Measurements from ENCODE around the gene DMAP1.

The DMAP1 gene

GRCh38 chr1:44213222-44214112 is at the start of gene DMAP1:
Gene DMAP1, plus strand, starts transcription at chr1:44213471. Its CDS starts 283 bp downstream, at chr1:44213754.
- TF ChIP-seq EGR1 (IDR thresholded peaks at IDR 0.05), result peak; percentile 44
- peak; percentile 81 for TF ChIP-seq ZBTB7A (IDR thresholded peaks at IDR 0.05; ENCODE audit: low read depth)
- peak; percentile 74; the same call in 1 of the 2 replicates for TF ChIP-seq TAF1 (IDR thresholded peaks at IDR 0.05; ENCODE audit: low read depth)
- peak; percentile 34; the same call in 1 of the 2 replicates for TF ChIP-seq RAD21 (IDR thresholded peaks at IDR 0.05; ENCODE audit: low read depth)
- TF ChIP-seq NFIC (IDR thresholded peaks at IDR 0.05), result 0 out of 2 replicates have a peak, but pooled peaks have one; percentile 13
- no peak; the same call in 1 of the 2 replicates for TF ChIP-seq EP300 (IDR thresholded peaks at IDR 0.05; ENCODE audit: borderline replicate concordance)
- TF ChIP-seq TEAD4 (IDR thresholded peaks at IDR 0.05), result peak; percentile 68
- TF ChIP-seq CREB1 (IDR thresholded peaks at IDR 0.05; ENCODE audit: low read depth), result no peak
- TF ChIP-seq USF1 (IDR thresholded peaks at IDR 0.05), result peak; percentile 81
- peak; percentile 41; the same call in 1 of the 2 replicates for TF ChIP-seq FOXM1 (IDR thresholded peaks at IDR 0.05; ENCODE audit: borderline replicate concordance, low read depth)
- TF ChIP-seq CEBPB (IDR thresholded peaks at IDR 0.05), result peak; percentile 31; the same call in 1 of the 2 replicates
- TF ChIP-seq TCF12 (IDR thresholded peaks at IDR 0.05; ENCODE audit: low read depth), result peak; percentile 83
- TF ChIP-seq MAX (IDR thresholded peaks at IDR 0.05), result peak; percentile 87
- peak; percentile 82 for TF ChIP-seq YY1 (IDR thresholded peaks at IDR 0.05; ENCODE audit: low read depth)
- TF ChIP-seq REST (IDR thresholded peaks at IDR 0.05; ENCODE audit: low read depth), result no peak

GRCh38 chr1:44168520-44169098 is 44.7 kb upstream of the DMAP1 start:
- TF ChIP-seq RAD21 (IDR thresholded peaks at IDR 0.05; ENCODE audit: low read depth) (0 out of 2 replicates have a peak, but pooled peaks have one; percentile 1), ZBTB7A (IDR thresholded peaks at IDR 0.05; ENCODE audit: low read depth) (no peak), TAF1 (IDR thresholded peaks at IDR 0.05; ENCODE audit: low read depth) (no peak), CREB1 (IDR thresholded peaks at IDR 0.05; ENCODE audit: low read depth) (no peak), EGR1 (IDR thresholded peaks at IDR 0.05) (no peak), EP300 (IDR thresholded peaks at IDR 0.05; ENCODE audit: borderline replicate concordance) (no peak)

GRCh38 chr1:44170281-44170823 is 42.9 kb upstream of the DMAP1 start:
- TF ChIP-seq RAD21 (IDR thresholded peaks at IDR 0.05; ENCODE audit: low read depth) (no peak), TCF12 (IDR thresholded peaks at IDR 0.05; ENCODE audit: low read depth) (no peak), NFIC (IDR thresholded peaks at IDR 0.05) (no peak), MAX (IDR thresholded peaks at IDR 0.05) (no peak), YY1 (IDR thresholded peaks at IDR 0.05; ENCODE audit: low read depth) (no peak), TAF1 (IDR thresholded peaks at IDR 0.05; ENCODE audit: low read depth) (no peak), TEAD4 (IDR thresholded peaks at IDR 0.05) (no peak), CREB1 (IDR thresholded peaks at IDR 0.05; ENCODE audit: low read depth) (no peak), REST (IDR thresholded peaks at IDR 0.05; ENCODE audit: low read depth) (no peak), ZBTB7A (IDR thresholded peaks at IDR 0.05; ENCODE audit: low read depth) (no peak), FOXM1 (IDR thresholded peaks at IDR 0.05; ENCODE audit: borderline replicate concordance, low read depth) (no peak), USF1 (IDR thresholded peaks at IDR 0.05) (no peak), EGR1 (IDR thresholded peaks at IDR 0.05) (no peak), EP300 (IDR thresholded peaks at IDR 0.05; ENCODE audit: borderline replicate concordance) (no peak), CEBPB (IDR thresholded peaks at IDR 0.05) (no peak)

- TF ChIP-seq REST (IDR thresholded peaks at IDR 0.05; ENCODE audit: low read depth) (no peak), ZBTB7A (IDR thresholded peaks at IDR 0.05; ENCODE audit: low read depth) (no peak), EP300 (IDR thresholded peaks at IDR 0.05; ENCODE audit: borderline replicate concordance) (no peak), YY1 (IDR thresholded peaks at IDR 0.05; ENCODE audit: low read depth) (no peak), CREB1 (IDR thresholded peaks at IDR 0.05; ENCODE audit: low read depth) (no peak), MAX (IDR thresholded peaks at IDR 0.05) (no peak), FOXM1 (IDR thresholded peaks at IDR 0.05; ENCODE audit: borderline replicate concordance, low read depth) (no peak), TEAD4 (IDR thresholded peaks at IDR 0.05) (no peak), NFIC (IDR thresholded peaks at IDR 0.05) (no peak), CEBPB (IDR thresholded peaks at IDR 0.05) (no peak), USF1 (IDR thresholded peaks at IDR 0.05) (no peak), RAD21 (IDR thresholded peaks at IDR 0.05; ENCODE audit: low read depth) (no peak), TAF1 (IDR thresholded peaks at IDR 0.05; ENCODE audit: low read depth) (no peak), EGR1 (IDR thresholded peaks at IDR 0.05) (no peak), TCF12 (IDR thresholded peaks at IDR 0.05; ENCODE audit: low read depth) (no peak)
Observed at GRCh38 chr1:44174630-44175029, 38.6 kb upstream of the DMAP1 start.
